Measurements from ENCODE around the gene IPO5.

GRCh38 chr13:97961340-97961739 lies 7.9 kb downstream of the IPO5 start:
- TF ChIP-seq POLR2A (IDR thresholded peaks at IDR 0.05; ENCODE audit: low read depth, low read length) (no peak), POU2F2 (IDR thresholded peaks at IDR 0.05; ENCODE audit: low read depth, low read length) (no peak), TAF1 (IDR thresholded peaks at IDR 0.05; ENCODE audit: low read depth, low read length) (no peak), POLR2AphosphoS5 (IDR thresholded peaks at IDR 0.05; ENCODE audit: low read depth, low read length) (no peak)
